Inferior parietal cortex (tissue), 1 donor: ENCODE results near the gene LRG1.

Experiments
- DNase-seq: peaks from one replicate; pipeline ENCODE4 v3.0.0-alpha.2; 2016; ENCODE audit errors: extremely low spot score

LRG1 gene

GRCh38 chr19:4495471-4495870, 44.4 kb downstream of the LRG1 start:
- DNase-seq: no peak

- no peak for DNase-seq
These were observed 45.2 kb downstream of the LRG1 start for GRCh38 chr19:4494691-4495064.

GRCh38 chr19:4493929-4494690, 45.7 kb downstream of the LRG1 start:
- DNase-seq: no peak

- DNase-seq: no peak
These were observed 46.5 kb downstream of the LRG1 start for GRCh38 chr19:4493104-4493928.

- DNase-seq: no peak
These were observed 47.3 kb downstream of the LRG1 start for GRCh38 chr19:4492337-4493103.

- no peak for DNase-seq
These were observed 48.4 kb downstream of the LRG1 start for GRCh38 chr19:4491446-4491845.

GRCh38 chr19:4488496-4488895, 51.3 kb downstream of the LRG1 start:
- no peak for DNase-seq

GRCh38 chr19:4487572-4487971, 52.3 kb downstream of the LRG1 start:
- no peak for DNase-seq
